Tongue (tissue), 2 donors: ENCODE measurements around the gene PTPRCAP. TPM values are rescaled to one million over a fixed set of nuclear protein-coding genes. Genes with fewer than 3 reads are reported as not detected.
"Not testable (repeated sequence)": the region's sequence is repeated elsewhere in the genome, so short reads cannot be mapped to it uniquely, and the experiment has no call there.

Experiments
- DNase-seq: peaks from one replicate; pipeline ENCODE4 v3.0.0-alpha.2; 2015
- total RNA-seq: library from RNA; depleted of rRNA; stranded (reverse); fragments of >200 nt; gene quantifications from one replicate; pipeline ENCODE4 v1.2.3, GENCODE V29; 2014

Gene PTPRCAP
- total RNA-seq, 1 donor from 2014 or later, result 1.2 TPM

- no peak for DNase-seq
Measured at GRCh38 chr11:67409261-67409666, 28.2 kb downstream of the PTPRCAP start.

- DNase-seq, result no peak
Measured at GRCh38 chr11:67408437-67409200, 28.9 kb downstream of the PTPRCAP start.

DNA sequence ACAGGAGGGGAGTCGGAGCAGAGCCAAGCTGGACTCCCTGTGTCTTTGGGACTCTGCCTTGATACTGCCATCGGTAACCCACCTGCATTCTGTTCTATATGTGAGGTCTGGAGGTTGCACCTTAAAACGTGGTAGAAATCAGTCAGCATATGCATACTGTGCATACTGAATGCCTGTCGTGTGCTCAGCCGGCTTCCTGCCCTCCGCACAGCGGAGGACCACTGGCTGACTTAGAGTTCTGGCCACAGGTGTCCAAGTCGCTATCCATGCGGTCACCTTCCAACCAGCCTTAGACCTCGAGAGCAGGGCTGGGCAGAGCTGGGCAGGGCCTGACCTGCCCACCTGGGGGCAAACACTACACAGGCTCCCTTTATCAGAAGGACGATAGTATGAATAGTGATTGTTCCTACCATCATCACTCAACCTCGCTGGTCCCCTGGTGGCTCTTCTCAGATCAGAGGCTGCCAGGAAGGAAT is 29.8 kb downstream of the PTPRCAP start:
- no peak for DNase-seq

DNA sequence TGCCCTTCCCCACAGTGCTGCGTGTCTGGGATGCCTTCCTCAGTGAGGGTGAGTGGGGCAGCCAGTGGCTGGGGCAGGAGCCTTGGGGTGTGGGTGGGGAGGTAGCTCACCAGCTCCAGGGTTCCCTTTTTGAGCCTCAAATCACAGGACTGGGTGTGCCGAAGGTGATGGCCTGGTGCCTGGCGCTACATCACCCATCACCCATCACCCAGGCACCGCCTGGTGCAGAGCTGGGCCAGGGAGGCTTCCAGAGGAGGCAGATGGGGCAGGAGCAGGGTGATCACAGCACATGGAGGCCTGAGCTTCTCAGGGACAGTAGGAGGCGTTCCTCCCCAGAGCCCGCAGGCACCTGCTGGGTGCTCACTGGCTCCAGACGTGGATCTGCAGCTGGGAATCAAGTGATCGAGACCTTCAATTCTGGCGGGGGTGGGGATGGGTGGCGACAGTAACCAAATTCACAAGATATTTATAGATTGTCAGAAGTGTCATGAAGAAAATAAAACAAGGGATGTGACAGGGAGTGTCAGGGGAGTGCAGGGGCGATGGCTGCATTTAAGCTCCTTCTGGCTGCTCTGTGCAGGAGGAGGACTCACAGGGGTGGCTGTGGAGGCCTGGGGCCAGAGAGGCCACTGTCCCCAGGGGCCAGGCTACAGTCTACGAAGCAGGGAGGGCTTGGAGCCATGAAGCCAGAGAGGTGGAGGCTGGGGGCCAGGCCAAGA is 30.4 kb downstream of the PTPRCAP start:
- no peak for DNase-seq

- no peak for DNase-seq
Measured at GRCh38 chr11:67406420-67406968, 31.0 kb downstream of the PTPRCAP start.

DNA sequence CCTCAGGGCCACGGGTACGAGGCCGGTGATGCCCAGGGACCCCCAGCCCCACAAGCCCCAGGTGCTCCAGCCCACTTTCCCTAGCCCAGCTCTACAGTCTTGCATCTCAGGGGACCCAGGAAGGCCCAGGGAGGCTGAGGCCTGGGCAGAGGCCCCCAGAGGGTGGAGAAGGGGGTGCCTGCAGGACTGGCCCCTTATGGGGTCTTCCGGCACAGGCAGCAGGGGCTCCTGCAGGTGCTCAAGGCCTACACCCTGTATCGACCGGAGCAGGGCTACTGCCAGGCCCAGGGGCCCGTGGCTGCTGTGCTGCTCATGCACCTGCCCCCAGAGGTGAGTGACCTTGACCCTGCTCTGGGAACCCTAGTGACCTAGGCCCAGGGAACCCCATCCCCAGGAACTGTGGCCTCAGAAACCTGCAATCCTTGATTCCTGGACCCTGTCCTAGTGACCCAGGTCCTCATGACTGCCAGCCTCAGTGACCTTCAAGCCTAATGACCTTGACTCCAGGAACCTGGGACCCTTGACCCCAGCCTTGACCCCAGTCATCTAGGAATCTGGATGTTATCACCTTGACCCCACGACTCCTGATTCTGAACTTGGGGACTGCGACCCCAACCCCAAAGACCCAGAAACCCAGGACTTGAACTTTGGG is 31.7 kb downstream of the PTPRCAP start:
- DNase-seq, result no peak

DNA sequence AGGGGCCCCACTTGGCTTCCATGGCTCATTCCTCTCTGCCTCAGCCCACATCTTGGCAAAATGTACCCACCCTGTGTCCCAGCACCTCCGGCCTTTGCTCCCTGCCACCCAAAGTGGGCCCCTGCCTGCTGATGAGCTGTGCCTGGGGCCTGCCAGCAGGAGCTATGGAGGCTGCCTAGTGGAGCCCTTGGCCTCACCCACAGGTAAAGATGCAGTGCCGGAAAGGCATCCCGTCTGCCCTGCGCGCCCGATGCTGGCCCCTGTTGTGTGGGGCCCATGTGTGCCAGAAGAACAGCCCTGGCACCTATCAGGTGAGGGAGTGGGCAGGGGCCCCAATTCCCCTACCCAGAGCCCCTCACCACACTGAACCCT is 32.3 kb downstream of the PTPRCAP start:
- no peak for DNase-seq

DNA sequence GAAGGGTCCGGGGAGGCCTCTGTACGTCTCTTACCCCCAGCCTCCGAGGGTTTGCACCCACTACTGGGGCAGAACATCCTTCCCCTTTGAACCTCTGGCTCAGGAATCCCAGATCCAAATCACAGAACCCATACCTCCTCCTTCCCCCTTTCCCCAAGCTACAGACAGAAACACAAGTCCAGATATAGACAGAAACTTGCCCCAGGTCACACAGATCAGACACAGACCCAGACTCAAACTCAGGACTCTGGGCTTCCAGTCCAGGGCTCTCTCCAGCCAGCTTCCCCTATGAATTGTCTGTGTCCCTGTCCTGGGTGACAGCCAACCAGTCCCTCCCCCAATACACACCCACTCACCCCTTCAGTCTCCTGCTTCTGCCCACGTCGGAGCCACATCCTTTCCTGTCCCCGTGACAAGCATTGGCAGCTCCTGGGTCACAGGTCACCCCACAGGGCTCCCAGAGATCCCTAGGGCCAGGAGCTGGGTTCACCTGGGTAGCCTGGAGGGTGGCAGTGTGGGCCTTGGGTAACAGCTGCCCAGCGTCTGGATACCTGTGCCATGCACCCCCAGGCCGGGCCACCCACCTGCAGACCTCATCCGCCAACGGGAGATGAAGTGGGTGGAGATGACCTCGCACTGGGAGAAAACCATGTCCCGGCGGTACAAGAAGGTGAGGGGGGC is 32.8 kb downstream of the PTPRCAP start:
- DNase-seq, result no peak

- not testable (repeated sequence) for DNase-seq
Measured at GRCh38 chr11:67403085-67403484, 34.4 kb downstream of the PTPRCAP start.

DNA sequence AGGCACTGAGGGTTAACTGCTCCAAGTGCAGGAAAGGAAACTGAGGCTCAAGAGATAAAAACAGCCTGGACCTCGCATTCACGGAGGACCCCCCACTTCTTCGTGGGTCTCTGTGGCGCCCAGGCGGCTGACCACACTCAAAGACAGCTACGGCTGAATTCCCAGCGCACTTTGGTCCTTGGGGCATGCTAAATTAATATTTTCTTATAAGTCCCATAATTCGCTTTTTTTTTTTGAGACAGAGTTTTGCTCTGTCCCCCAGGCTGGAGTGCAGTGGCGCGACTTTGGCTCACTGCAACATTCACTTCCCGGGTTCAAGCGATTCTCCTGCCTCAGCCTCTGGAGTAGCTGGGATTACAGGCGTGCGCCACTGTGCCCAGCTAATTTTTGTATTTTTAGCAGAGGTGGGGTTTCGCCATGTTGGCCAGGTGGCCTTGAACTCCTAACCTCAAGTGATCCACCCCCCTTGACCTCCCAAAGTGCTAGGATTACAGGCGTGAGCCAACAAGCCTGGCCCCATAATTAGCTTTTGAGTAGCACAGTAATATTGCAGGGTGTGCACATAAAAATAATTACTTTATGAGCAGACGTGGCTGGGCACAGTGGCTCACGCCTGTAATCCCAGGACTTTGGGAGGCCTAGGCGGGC is 35.2 kb downstream of the PTPRCAP start:
- DNase-seq, result not testable (repeated sequence)

- peak; percentile 96 for DNase-seq
Measured at GRCh38 chr11:67401495-67402191, 35.8 kb downstream of the PTPRCAP start, which contains the start of gene PPP1CA. Gene PPP1CA, minus strand, starts transcription at chr11:67401858. Its CDS starts 76 bp downstream, at chr11:67401782.

DNA sequence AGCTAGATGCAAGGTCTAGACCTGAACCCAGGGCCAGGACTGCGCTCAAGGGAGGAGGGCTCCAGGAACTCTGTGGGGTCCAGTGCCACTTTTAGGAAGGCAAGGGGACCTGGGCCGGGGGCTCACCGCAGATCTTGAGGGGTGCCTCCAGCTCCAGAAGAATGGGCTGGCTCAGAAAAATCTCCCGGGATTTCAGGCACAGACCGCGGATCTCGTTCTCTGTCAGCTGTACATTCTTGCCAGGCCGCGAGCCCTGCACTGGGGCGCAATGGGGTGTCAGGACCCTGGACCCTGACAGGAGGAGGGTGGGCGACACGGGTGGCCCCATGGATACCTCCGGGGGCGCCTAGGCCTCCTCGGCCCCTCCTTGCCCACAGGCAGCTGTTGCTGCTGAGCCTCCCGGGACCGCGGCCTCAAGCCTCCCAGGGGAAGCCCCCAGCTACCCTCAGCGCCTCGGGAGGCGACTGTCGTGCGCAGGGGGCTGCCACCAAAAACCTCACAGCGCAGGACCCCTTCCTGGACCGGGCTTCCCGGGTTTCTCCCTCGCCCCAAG is 36.5 kb downstream of the PTPRCAP start:
- DNase-seq, result no peak

DNA sequence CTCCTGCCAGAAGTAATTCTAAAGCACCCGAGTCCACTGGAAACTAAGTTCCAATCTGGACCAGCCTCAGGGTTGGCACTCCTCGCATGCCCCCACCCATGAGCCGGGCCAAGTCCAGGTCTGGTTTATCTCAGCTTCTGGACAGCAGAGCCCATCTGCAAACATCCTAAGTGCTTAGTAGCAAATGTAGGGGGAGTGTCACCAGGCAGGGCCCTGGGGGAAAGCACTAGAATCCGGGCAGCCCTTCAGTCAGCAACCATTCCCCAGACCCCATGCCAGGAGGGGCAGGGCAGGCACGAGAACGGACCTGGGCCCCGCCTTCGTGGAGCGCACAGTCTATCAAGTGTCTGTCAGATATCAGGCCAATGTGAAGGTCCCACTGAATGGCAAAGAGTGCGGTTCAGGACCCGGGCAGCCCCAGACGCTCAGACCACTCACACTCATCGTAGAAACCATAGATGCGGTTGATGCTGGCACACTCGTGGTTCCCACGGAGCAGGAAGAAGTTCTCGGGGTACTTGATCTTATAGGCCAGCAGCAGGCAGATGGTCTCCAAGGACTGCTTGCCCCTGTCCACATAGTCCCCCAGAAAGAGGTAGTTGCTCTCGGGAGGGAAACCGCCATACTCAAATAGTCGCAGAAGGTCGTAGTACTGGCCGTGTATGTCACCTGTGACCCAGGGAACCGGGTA is 37.1 kb downstream of the PTPRCAP start:
- DNase-seq, result no peak

DNA sequence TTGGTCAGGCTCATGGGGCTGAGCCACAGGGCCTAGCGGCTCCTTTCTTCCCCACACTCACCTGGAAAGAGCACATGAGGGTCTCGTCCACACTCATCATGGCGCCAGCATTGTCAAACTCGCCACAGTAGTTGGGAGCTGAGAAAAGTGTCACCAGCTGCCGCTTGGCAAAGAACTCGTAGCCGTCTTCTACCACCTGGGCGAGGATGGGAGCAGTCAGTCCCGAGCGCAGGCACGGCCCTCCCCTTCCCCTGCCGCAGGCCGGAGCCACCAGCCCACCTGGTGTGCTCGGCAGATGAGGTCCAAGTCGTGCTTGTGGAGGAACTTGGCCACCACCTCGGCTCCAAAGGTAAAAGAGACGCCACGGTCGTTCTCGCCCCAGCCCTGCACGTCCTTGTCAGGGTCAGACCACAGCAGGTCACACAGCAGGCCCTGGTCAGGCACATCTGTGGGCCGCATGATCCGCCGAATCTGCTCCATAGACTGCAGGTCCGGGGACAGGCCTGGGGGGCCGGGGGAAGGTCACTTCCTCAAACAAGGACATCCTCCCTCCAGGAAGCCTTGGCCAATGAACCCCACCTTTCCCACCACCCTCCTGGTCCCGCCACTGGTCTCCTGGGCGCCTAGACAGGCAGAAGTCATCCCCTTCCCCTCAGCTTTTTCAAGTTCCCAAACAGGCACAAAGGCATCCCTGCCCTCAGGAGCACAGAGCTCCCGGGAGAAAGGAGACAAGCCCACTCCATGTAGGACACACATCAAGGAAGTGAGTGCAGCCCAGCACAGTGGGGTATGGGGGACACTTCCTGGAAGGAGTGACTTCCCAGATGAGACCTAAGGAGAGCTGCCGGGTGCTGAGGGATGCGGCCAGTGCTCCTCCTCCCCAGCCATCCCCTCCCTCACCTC is 38.6 kb downstream of the PTPRCAP start:
- DNase-seq, result no peak

DNA sequence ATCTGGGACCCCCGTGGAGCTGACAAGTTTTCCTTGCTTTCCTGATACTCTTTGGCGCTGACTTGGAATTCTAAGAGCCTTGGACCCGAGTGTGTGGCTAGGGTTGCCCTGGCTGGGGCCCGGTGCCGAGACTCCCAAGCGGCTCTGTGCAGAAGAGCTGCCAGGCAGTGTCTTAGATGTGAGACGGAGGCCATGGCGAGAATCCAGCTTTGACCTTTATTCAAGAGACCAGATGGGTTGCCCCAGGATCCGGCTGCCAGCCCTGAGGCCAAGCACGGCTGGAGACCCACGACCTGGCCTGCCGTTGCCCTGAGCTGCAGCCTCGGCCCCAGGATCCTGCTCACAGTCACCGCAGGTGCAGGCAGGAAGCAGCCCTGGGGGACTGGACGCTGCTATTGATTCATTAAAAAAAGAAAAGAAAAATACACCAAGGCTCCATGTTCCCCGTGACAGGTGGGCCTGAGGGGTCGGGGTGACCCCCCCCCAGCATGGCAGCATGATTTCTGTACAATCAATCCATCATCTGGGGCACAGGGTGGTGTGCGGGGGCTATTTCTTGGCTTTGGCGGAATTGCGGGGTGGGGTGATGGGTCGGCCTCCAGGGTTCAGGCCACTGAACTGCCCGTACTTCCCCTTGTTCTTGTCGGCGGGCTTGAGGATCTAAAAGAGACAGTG is 39.4 kb downstream of the PTPRCAP start:
- DNase-seq, result no peak

- no peak for DNase-seq
Measured at GRCh38 chr11:67397536-67397935, 39.9 kb downstream of the PTPRCAP start.

DNA sequence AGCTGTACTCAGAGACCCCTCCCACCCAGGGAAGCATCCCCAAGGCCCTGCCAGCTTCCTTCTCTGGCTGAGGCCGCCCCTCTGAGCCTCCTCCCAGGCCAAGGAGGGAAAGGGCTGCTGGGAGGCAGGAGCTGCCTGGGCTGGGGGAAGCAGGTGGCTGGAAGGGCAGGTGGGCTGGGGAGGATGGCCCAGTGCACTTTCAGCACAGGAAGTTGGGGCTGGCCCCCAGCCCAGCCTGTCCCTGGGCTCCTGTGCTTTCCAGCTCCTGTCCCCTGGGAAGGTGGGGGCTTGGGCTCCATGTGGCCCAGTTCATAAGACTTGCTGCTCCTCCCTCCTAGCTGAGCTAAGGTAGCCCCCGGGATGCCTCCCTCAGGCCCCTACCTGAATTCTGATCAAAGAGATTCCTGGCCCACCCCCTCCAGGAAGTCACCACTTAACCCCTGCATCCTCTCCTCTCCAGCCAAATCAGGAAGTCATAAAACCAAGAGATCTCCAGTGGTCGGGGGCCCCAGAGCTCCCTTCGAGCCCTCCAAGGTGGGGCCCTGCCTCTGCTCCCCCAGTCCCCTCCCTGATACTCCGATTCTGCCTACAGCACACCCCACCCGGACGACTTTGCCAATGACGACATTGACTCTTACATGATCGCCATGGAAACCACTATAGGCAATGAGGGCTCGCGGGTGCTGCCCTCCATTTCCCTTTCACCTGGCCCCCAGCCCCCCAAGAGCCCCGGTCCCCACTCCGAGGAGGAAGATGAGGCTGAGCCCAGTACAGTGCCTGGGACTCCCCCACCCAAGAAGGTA is 40.7 kb downstream of the PTPRCAP start:
- DNase-seq, result no peak

- DNase-seq, result no peak
Measured at GRCh38 chr11:67396259-67396581, 41.3 kb downstream of the PTPRCAP start.
